Breast epithelium (tissue), 4 donors: ENCODE data around the gene ZMAT2. TPM values are rescaled to one million over a fixed set of nuclear protein-coding genes. Genes with fewer than 3 reads are reported as not detected.

Source experiments
- DNase-seq, 2 donors: peaks; one replicate each; pipeline ENCODE4 v3.0.0-alpha.2; 2019; ENCODE audit warnings: low spot score in 2 of 2
- H3K27ac ChIP-seq, 2 donors: fragments of 200-600 bp; sonication (generic) in 1 of 2; one replicate each; pipeline ENCODE4 v1.5.1; 2016 to 2019; ENCODE audit warnings: mild to moderate bottlenecking in 1 of 2
- H3K27me3 ChIP-seq, 2 donors: fragments of 200-600 bp; sonication (generic) in 1 of 2; one replicate each; pipeline versions ENCODE4 v1.5.1 to v1.6.0; 2017 to 2019; ENCODE audit warnings: control low read depth in 1 of 2, mild to moderate bottlenecking in 1 of 2
- H3K36me3 ChIP-seq: fragments of 200-600 bp; one replicate; pipeline ENCODE4 v1.5.1; 2019
- H3K4me1 ChIP-seq, 2 donors: fragments of 200-600 bp; sonication (generic); one replicate each; pipeline ENCODE4 v1.5.1; 2016 to 2019; ENCODE audit warnings: control low read depth in 1 of 2
- H3K4me3 ChIP-seq, 3 donors: fragments of 200-600 bp; sonication (generic); 1 replicate in 2 of 3; 2 replicates in 1 of 3; pipeline ENCODE4 v1.5.1; 2016 to 2019; ENCODE audit warnings: mild to moderate bottlenecking in 3 of 3, moderate library complexity in 2 of 3
- H3K9me3 ChIP-seq, 2 donors: fragments of 200-600 bp; sonication (generic) in 1 of 2; one replicate each; pipeline ENCODE4 v1.5.1; 2016 to 2019; ENCODE audit warnings: control low read depth in 1 of 2
- CTCF ChIP-seq, 3 donors: fragments of 450-650 bp; IDR thresholded peaks; one replicate each; pipeline ENCODE4 v1.5.1; 2016 to 2017; ENCODE audit warnings: antibody characterized with exemption in 3 of 3, mild to moderate bottlenecking in 3 of 3, moderate library complexity in 3 of 3
- POLR2A ChIP-seq: fragments of 450-650 bp; IDR thresholded peaks from one replicate; pipeline ENCODE4 v1.6.1; 2016; ENCODE audit warnings: antibody characterized with exemption, mild to moderate bottlenecking, moderate library complexity
- POLR2AphosphoS5 ChIP-seq, 3 donors: sonication (generic); formaldehyde crosslinking; IDR thresholded peaks; one replicate each; pipeline ENCODE4 v1.6.1; 2017; ENCODE audit warnings: antibody characterized with exemption in 3 of 3
- intact Hi-C: fragments of 100-400 bp; cut with DNase I; formaldehyde crosslinking; loops from one replicate; pipeline ENCODE4 v1.15.1; 2023; ENCODE audit warnings: low total_unique reads
- total RNA-seq, 3 donors: library from RNA; depleted of rRNA; stranded (reverse); fragments of >200 nt; gene quantifications; one replicate each; pipeline ENCODE4 v1.1.0, GENCODE V29; 2016

The ZMAT2 gene
- total RNA-seq, 3 donors from 2014 or later = 45.2 to 55.0 (median 52.2) TPM

- intact Hi-C loops = no loop called here
- peaks cover 52 to 98% of the 10 kb centered on the region in 2 donors for H3K9me3 ChIP-seq
Measured at GRCh38 chr5:140753561-140753960, 53.3 kb downstream of the ZMAT2 start.

More at GRCh38 chr5:140753561-140753960, 53.3 kb downstream of the ZMAT2 start:
- Histone ChIP-seq H3K27me3 (no peaks in the 10 kb centered on the region), H3K4me3 (no peak overlapping the region), H3K27ac (no peak overlapping the region), H3K4me1 (no peaks in the 10 kb centered on the region), H3K36me3 (no peaks in the 10 kb centered on the region)
- DNase-seq = no peak
- TF ChIP-seq POLR2AphosphoS5 (IDR thresholded peaks at IDR 0.05) = no peak
- no peak for TF ChIP-seq CTCF (IDR thresholded peaks at IDR 0.05)
- TF ChIP-seq POLR2A = no peak

Other genes starting within 250 kb of the ZMAT2 start
- gene EIF4EBP3, start 152.8 kb upstream of the ZMAT2 start, total RNA-seq = 10 to 100 TPM; 18.0 to 38.1 (median 24.9) TPM
- 10 to 100 TPM; 13.6 to 28.4 (median 24.9) TPM for gene SRA1, start 143.0 kb upstream of the ZMAT2 start, total RNA-seq
- gene APBB3, start 135.8 kb upstream of the ZMAT2 start, total RNA-seq = 10 to 100 TPM; 22.2 to 39.8 (median 35.7) TPM
- 10 to 100 TPM; 20.3 to 30.4 (median 27.0) TPM for gene SLC35A4, start 135.6 kb upstream of the ZMAT2 start, total RNA-seq
- 100 to 1,000 TPM in 1 of 3 donors, 10 to 100 TPM in 2; 46.9 to 119 (median 65.7) TPM for gene CD14, start 67.3 kb upstream of the ZMAT2 start, total RNA-seq
- 10 to 100 TPM; 23.0 to 45.4 (median 34.1) TPM for gene TMCO6, start 61.0 kb upstream of the ZMAT2 start, total RNA-seq
- 10 to 100 TPM; 60.0 to 68.2 (median 67.8) TPM for gene NDUFA2, start 52.8 kb upstream of the ZMAT2 start, total RNA-seq
- gene IK, start 52.6 kb upstream of the ZMAT2 start, total RNA-seq = 100 to 1,000 TPM; 113 to 146 (median 138) TPM
- 10 to 100 TPM; 20.0 to 25.6 (median 25.3) TPM for gene WDR55, start 35.5 kb upstream of the ZMAT2 start, total RNA-seq
- 1 to 10 TPM in 2 of 3 donors, under 1 TPM in 1; 0.88 to 2.6 (median 1.4) TPM for gene DND1, start 26.9 kb upstream of the ZMAT2 start, total RNA-seq
- gene HARS1, start 9.1 kb upstream of the ZMAT2 start, total RNA-seq = 10 to 100 TPM; 43.2 to 53.7 (median 53.1) TPM
- 10 to 100 TPM; 21.1 to 39.4 (median 32.4) TPM for gene HARS2, start 9.0 kb upstream of the ZMAT2 start, total RNA-seq
- not detected for gene PCDHA1, start 85.7 kb downstream of the ZMAT2 start, total RNA-seq
- under 1 TPM in 2 of 3 donors, not detected in 1; 0.33 to 0.59 TPM for gene PCDHA2, start 94.4 kb downstream of the ZMAT2 start, total RNA-seq
- gene PCDHA3, start 100.6 kb downstream of the ZMAT2 start, total RNA-seq = 1 to 10 TPM in 1 of 3 donors, under 1 TPM in 2; 0.96 to 2.8 (median 0.98) TPM
- gene PCDHA4, start 106.6 kb downstream of the ZMAT2 start, total RNA-seq = 1 to 10 TPM in 2 of 3 donors, under 1 TPM in 1; 0.64 to 5.4 (median 2.6) TPM
- 1 to 10 TPM in 1 of 3 donors, under 1 TPM in 2; 0.16 to 1.2 (median 0.66) TPM for gene PCDHA5, start 121.2 kb downstream of the ZMAT2 start, total RNA-seq
- 1 to 10 TPM in 2 of 3 donors, under 1 TPM in 1; 0.96 to 4.2 (median 2.6) TPM for gene PCDHA6, start 127.5 kb downstream of the ZMAT2 start, total RNA-seq
- gene PCDHA7, start 133.8 kb downstream of the ZMAT2 start, total RNA-seq = 1 to 10 TPM; 1.3 TPM
- under 1 TPM; 0.32 to 0.98 (median 0.88) TPM for gene PCDHA8, start 140.7 kb downstream of the ZMAT2 start, total RNA-seq
- gene PCDHA9, start 147.9 kb downstream of the ZMAT2 start, total RNA-seq = 1 to 10 TPM in 1 of 3 donors, under 1 TPM in 2; 0.16 to 1.5 (median 0.66) TPM
- 1 to 10 TPM in 2 of 3 donors, under 1 TPM in 1; 0.64 to 6.4 (median 4.9) TPM for gene PCDHA10, start 155.4 kb downstream of the ZMAT2 start, total RNA-seq
- gene PCDHA11, start 168.5 kb downstream of the ZMAT2 start, total RNA-seq = 1 to 10 TPM in 2 of 3 donors, under 1 TPM in 1; 0.48 to 4.3 (median 3.4) TPM
- gene PCDHA12, start 174.9 kb downstream of the ZMAT2 start, total RNA-seq = 1 to 10 TPM in 2 of 3 donors, under 1 TPM in 1; 0.48 to 6.9 (median 5.0) TPM
- 1 to 10 TPM; 1.3 to 3.5 (median 1.6) TPM for gene PCDHA13, start 181.7 kb downstream of the ZMAT2 start, total RNA-seq
- gene PCDHAC1, start 225.9 kb downstream of the ZMAT2 start, total RNA-seq = 1 to 10 TPM in 2 of 3 donors, under 1 TPM in 1; 0.80 to 2.5 (median 2.3) TPM